T-helper 17 cell (primary cell): Measurements from ENCODE around the gene DTNB. TPM values are rescaled to one million over a fixed set of nuclear protein-coding genes. Genes with fewer than 3 reads are reported as not detected.
A peak's percentile ranks its signal among the peaks of the same experiment; 100 is the strongest.

Experiments
- ATAC-seq: fragments of 150-1000 bp; cut with Tn5 transposase; 2 replicates; pipeline ENCODE4 v1.10.0; 2021; ENCODE audit warnings: mild to moderate bottlenecking, moderate library complexity
- DNase-seq, 3 donors: peaks; one replicate each; pipeline versions ENCODE4 v3.0.0 to v3.0.0-alpha.2; 2020 to 2021
- H3K9me3 ChIP-seq: one replicate; pipeline ENCODE4 v1.7.0; 2013; ENCODE audit warnings: low read length, mild to moderate bottlenecking; ENCODE audit not compliant: control insufficient read depth, poor library complexity, severe bottlenecking
- H3K27ac Mint-ChIP-seq: one replicate; pipeline ENCODE4 v1.8.0; 2022; ENCODE audit warnings: mild to moderate bottlenecking, moderate library complexity, mixed read lengths
- H3K27me3 Mint-ChIP-seq: one replicate; pipeline ENCODE4 v1.8.0; 2022; ENCODE audit warnings: mixed read lengths
- H3K36me3 Mint-ChIP-seq: one replicate; pipeline ENCODE4 v1.8.0; 2022; ENCODE audit warnings: low read depth, mixed read lengths
- H3K4me1 Mint-ChIP-seq: one replicate; pipeline ENCODE4 v1.8.0; 2022; ENCODE audit warnings: mild to moderate bottlenecking, mixed read lengths
- H3K4me3 Mint-ChIP-seq: one replicate; pipeline ENCODE4 v1.8.0; 2022; ENCODE audit warnings: mild to moderate bottlenecking, moderate library complexity, mixed read lengths
- total RNA-seq, 4 donors: library from RNA in 2 of 4; stranded (reverse) in 2 of 4; gene quantifications; one replicate each; pipeline ENCODE4 v1.2.3 and lab custom pipeline; 2022 to 2026

The DTNB gene
- total RNA-seq, 2 donors from 2014 or later, result 32.3 to 36.3 TPM

- no peaks in the 10 kb centered on the region for H3K9me3 ChIP-seq
- H3K27me3 Mint-ChIP-seq, result no peaks in the 10 kb centered on the region
- H3K27ac Mint-ChIP-seq, result no peak overlapping the region
- peaks cover 10% of the 10 kb centered on the region for H3K4me1 Mint-ChIP-seq
- DNase-seq (no peak), ATAC-seq (no peak)
- no peak overlapping the region for H3K4me3 Mint-ChIP-seq
- H3K36me3 Mint-ChIP-seq, result no peaks in the 10 kb centered on the region
Observed at GRCh38 chr2:25588576-25588975, 84.8 kb downstream of the DTNB start.

GRCh38 chr2:25587361-25587760 is 86.0 kb downstream of the DTNB start:
- no peak for ATAC-seq
- Mint-ChIP-seq H3K4me3 (no peak overlapping the region), H3K27me3 (no peaks in the 10 kb centered on the region), H3K27ac (no peak overlapping the region), H3K4me1 (peaks cover 7% of the 10 kb centered on the region), H3K36me3 (no peaks in the 10 kb centered on the region)
- no peaks in the 10 kb centered on the region for H3K9me3 ChIP-seq
- DNase-seq, result no peak

DNA sequence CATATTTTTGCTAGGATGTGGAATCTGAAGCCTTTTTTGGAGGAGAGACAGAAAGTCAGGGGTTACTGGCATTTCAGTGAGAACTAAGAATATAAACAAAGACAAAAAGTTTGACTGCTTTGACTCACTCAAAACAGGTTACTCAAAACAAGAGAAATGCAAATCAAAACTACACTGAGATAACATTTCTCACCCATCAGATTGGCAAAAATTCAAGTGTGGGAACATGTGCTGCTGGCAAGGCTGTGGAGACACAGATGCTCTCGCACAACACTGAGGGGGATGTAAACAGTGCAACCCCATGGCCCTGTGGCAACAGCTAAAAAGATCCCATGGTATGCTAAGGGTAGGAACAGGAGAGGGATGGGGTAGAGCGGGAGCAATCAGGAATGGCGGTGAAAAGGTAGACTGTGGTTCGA is 86.6 kb downstream of the DTNB start:
- no peak overlapping the region for H3K27ac Mint-ChIP-seq
- H3K4me3 Mint-ChIP-seq, result no peak overlapping the region
- no peaks in the 10 kb centered on the region for H3K36me3 Mint-ChIP-seq
- no peaks in the 10 kb centered on the region for H3K9me3 ChIP-seq
- peaks cover 7% of the 10 kb centered on the region for H3K4me1 Mint-ChIP-seq
- H3K27me3 Mint-ChIP-seq, result no peaks in the 10 kb centered on the region
- no peak for ATAC-seq
- no peak for DNase-seq

GRCh38 chr2:25585189-25585588 is 88.2 kb downstream of the DTNB start:
- Mint-ChIP-seq H3K27me3 (no peaks in the 10 kb centered on the region), H3K27ac (peak overlapping the region; percentile 29), H3K4me3 (no peak overlapping the region), H3K36me3 (no peaks in the 10 kb centered on the region), H3K4me1 (peaks cover 7% of the 10 kb centered on the region)
- no peak for DNase-seq
- no peaks in the 10 kb centered on the region for H3K9me3 ChIP-seq
- ATAC-seq, result no peak

DNA sequence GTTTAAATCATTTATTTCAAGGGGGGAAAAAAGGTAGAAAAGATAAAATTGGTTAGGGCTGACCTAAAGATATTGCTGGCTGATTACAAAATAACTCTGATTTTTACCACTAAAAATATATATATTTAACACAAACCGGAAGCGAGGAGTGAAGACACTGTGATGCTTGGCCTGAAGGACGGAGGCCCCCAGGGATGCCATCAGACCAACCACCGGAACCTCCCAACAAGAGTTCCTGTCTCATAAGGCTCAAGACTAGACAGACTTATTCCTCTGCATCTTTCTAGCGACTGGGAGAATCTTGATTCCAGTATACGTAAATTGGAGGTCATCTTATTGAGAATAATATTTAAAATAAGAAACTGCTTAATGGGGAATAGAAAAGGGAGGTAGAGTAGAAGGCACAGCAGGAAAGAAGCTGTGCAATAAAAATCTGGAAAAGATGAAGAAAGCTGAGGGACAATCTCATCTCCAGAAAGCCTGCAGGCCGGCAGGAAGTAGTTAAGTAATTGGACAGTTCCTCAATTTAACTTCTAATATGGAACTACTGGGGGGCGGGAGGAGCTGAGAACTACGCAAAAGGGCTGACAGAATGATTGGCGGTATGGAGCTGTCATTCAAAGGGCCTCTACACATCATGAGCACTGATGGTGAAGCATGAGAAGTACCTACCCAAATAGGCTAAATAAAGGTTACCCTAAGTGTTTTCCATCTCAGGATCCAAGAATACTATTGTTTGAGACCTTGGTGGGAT is 91.1 kb downstream of the DTNB start:
- Mint-ChIP-seq H3K4me1 (peaks cover 8% of the 10 kb centered on the region), H3K27ac (no peak overlapping the region), H3K36me3 (peaks cover 5% of the 10 kb centered on the region), H3K4me3 (no peak overlapping the region), H3K27me3 (no peaks in the 10 kb centered on the region)
- ATAC-seq (no peak), DNase-seq (no peak)
- no peaks in the 10 kb centered on the region for H3K9me3 ChIP-seq

- H3K27me3 Mint-ChIP-seq, result no peaks in the 10 kb centered on the region
- H3K27ac Mint-ChIP-seq, result no peak overlapping the region
- H3K4me3 Mint-ChIP-seq, result no peak overlapping the region
- peaks cover 8% of the 10 kb centered on the region for H3K36me3 Mint-ChIP-seq
- no peaks in the 10 kb centered on the region for H3K9me3 ChIP-seq
- ATAC-seq (no peak), DNase-seq (no peak)
- peaks cover 8% of the 10 kb centered on the region for H3K4me1 Mint-ChIP-seq
Observed at GRCh38 chr2:25576596-25576995, 96.8 kb downstream of the DTNB start.

- H3K36me3 Mint-ChIP-seq, result peaks cover 13% of the 10 kb centered on the region
- ATAC-seq (no peak), DNase-seq (no peak)
- H3K4me1 Mint-ChIP-seq, result peaks cover 8% of the 10 kb centered on the region
- no peak overlapping the region for H3K4me3 Mint-ChIP-seq
- H3K27ac Mint-ChIP-seq, result no peak overlapping the region
- H3K27me3 Mint-ChIP-seq, result no peaks in the 10 kb centered on the region
- no peaks in the 10 kb centered on the region for H3K9me3 ChIP-seq
Observed at GRCh38 chr2:25572638-25573037, 100.7 kb downstream of the DTNB start.

- Mint-ChIP-seq H3K27me3 (no peaks in the 10 kb centered on the region), H3K36me3 (peaks cover 13% of the 10 kb centered on the region), H3K4me1 (peaks cover 11% of the 10 kb centered on the region), H3K4me3 (no peak overlapping the region), H3K27ac (no peak overlapping the region)
- no peak for DNase-seq
- H3K9me3 ChIP-seq, result no peaks in the 10 kb centered on the region
- ATAC-seq, result no peak
Observed at GRCh38 chr2:25570161-25570845, 103.1 kb downstream of the DTNB start.

DNA sequence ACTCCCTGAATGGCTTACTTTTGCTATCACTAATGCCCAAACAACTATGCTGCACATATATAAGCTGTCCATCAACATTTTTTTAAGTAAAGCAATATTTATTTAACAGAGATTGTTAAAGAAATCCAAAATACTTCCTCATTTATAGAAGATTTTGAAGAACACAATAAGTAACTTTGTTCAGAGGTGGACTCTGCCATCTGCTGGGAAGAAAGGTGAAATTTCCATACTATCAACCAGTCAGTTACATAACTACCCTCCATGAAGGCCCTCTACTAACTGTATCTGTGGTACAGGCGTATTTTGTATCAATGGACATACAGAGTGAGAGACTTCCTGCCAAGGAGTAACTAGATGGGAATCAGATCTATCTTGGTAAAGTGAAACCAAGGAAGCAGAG is 106.0 kb downstream of the DTNB start:
- H3K9me3 ChIP-seq, result no peaks in the 10 kb centered on the region
- no peak overlapping the region for H3K4me3 Mint-ChIP-seq
- DNase-seq (no peak), ATAC-seq (peak; percentile 41)
- peaks cover 5% of the 10 kb centered on the region for H3K4me1 Mint-ChIP-seq
- peak overlapping the region; percentile 37 for H3K27ac Mint-ChIP-seq
- no peaks in the 10 kb centered on the region for H3K27me3 Mint-ChIP-seq
- H3K36me3 Mint-ChIP-seq, result peaks cover 10% of the 10 kb centered on the region

DNA sequence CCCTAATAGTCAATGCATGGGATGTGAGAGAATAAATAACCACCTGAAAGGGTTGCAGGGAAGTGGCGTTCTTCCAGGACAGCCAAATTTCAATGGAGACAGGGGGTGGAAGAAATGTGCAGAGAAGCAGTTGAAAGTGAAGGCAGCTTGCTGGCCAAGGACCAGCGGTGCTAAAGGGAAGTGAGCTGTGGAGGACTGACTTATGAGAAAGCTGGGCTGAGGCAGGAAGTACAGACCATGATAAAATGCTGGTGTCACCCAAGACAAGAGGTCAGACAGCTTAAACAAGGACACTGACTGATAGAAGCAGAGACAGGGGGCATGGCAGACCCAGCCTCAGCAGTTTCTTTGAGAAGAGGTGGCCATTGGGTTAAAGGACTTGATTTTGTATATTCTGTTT is 106.7 kb downstream of the DTNB start:
- no peak overlapping the region for H3K27ac Mint-ChIP-seq
- H3K36me3 Mint-ChIP-seq, result peaks cover 10% of the 10 kb centered on the region
- no peaks in the 10 kb centered on the region for H3K27me3 Mint-ChIP-seq
- peaks cover 8% of the 10 kb centered on the region for H3K4me1 Mint-ChIP-seq
- ATAC-seq, result no peak
- peak overlapping the region; percentile 9 for H3K4me3 Mint-ChIP-seq
- no peaks in the 10 kb centered on the region for H3K9me3 ChIP-seq
- no peak for DNase-seq

DNA sequence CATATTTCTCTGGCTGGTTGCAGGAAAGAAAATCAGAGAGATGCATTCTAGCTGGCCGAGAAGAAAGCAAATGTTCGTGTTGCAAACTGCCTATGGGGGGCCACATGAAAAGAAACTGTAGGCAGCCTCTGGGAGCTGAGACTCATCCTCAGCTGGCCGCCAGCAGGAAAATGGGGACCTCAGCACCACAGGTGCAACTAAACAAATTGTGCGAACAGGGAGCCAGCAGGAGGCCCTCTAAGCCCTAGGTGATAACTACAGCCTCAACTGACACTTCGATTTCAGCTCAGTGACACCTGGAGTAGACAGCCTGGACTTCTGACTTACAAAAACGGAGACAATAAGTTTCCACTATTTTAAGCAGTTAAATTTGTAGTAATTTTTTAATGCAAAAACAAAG is 107.3 kb downstream of the DTNB start:
- no peaks in the 10 kb centered on the region for H3K27me3 Mint-ChIP-seq
- H3K27ac Mint-ChIP-seq, result no peak overlapping the region
- H3K4me3 Mint-ChIP-seq, result no peak overlapping the region
- peaks cover 7% of the 10 kb centered on the region for H3K36me3 Mint-ChIP-seq
- H3K4me1 Mint-ChIP-seq, result peaks cover 8% of the 10 kb centered on the region
- H3K9me3 ChIP-seq, result no peaks in the 10 kb centered on the region
- no peak for ATAC-seq
- no peak for DNase-seq

GRCh38 chr2:25561136-25561850 is 112.1 kb downstream of the DTNB start:
- H3K4me3 Mint-ChIP-seq, result no peak overlapping the region
- DNase-seq (no peak), ATAC-seq (no peak)
- no peak overlapping the region for H3K27ac Mint-ChIP-seq
- H3K27me3 Mint-ChIP-seq, result no peaks in the 10 kb centered on the region
- peaks cover 25% of the 10 kb centered on the region for H3K4me1 Mint-ChIP-seq
- H3K9me3 ChIP-seq, result no peaks in the 10 kb centered on the region
- no peaks in the 10 kb centered on the region for H3K36me3 Mint-ChIP-seq

DNA sequence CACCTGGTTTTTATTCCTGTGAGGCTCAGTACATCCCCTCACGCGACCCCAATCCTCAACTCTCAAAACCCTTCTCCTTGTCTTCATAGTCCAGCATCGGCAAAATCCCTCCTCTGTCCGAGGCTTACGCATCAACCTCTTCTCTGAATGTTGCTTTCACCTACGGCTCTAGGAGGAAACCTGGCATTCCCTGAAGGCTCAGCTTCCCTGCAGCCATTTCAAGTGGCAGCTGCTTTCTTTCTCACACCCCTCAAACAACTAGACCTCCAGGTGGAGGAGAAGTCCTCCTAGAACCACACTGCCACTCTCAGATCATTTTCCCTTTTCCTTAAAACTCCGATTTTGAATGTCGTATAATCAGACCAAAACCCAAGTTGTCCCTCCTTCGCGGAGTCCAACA is 114.2 kb downstream of the DTNB start:
- ATAC-seq, result no peak
- Mint-ChIP-seq H3K4me1 (peaks cover 25% of the 10 kb centered on the region), H3K4me3 (no peak overlapping the region), H3K36me3 (no peaks in the 10 kb centered on the region), H3K27ac (no peak overlapping the region), H3K27me3 (no peaks in the 10 kb centered on the region)
- H3K9me3 ChIP-seq, result no peaks in the 10 kb centered on the region
- DNase-seq, result no peak
